D721Med (cell line): ENCODE measurements around the gene CNPY3.
"Not testable (repeated sequence)": the region's sequence is repeated elsewhere in the genome, so short reads cannot be mapped to it uniquely, and the experiment has no call there.

Experiments
- DNase-seq: peaks from one replicate; pipeline ENCODE4 v3.0.0; 2011; ENCODE audit warnings: low spot score; ENCODE audit not compliant: insufficient read length
- FAIRE-seq: peaks from 2 replicates; lab custom pipeline; 2011; peaks lifted over from hg19 to GRCh38; lab: Jason Lieb, UNC
- CTCF ChIP-seq: IDR thresholded peaks from 2 replicates; pipeline ENCODE4 v1.5.1; 2012; ENCODE audit warnings: mild to moderate bottlenecking, control low read depth; ENCODE audit not compliant: insufficient read depth; ENCODE audit errors: missing control alignments

CNPY3 gene

GRCh38 chr6:42936398-42936797, 7.1 kb downstream of the CNPY3 start:
- DNase-seq (no peak), FAIRE-seq (no peak)
- TF ChIP-seq CTCF, result no peak

GRCh38 chr6:42937548-42938427, 8.5 kb downstream of the CNPY3 start:
- no peak for FAIRE-seq
- no peak for DNase-seq
- TF ChIP-seq CTCF, result no peak

GRCh38 chr6:42938428-42938796, 9.1 kb downstream of the CNPY3 start:
- FAIRE-seq (no peak), DNase-seq (no peak)
- TF ChIP-seq CTCF, result no peak

- TF ChIP-seq CTCF, result no peak
- DNase-seq, result no peak
- no peak for FAIRE-seq
These were observed 9.9 kb downstream of the CNPY3 start for GRCh38 chr6:42938987-42939809.

GRCh38 chr6:42939810-42940167, 10.5 kb downstream of the CNPY3 start:
- no peak for TF ChIP-seq CTCF
- DNase-seq (no peak), FAIRE-seq (no peak)

- DNase-seq (no peak), FAIRE-seq (no peak)
- no peak for TF ChIP-seq CTCF
These were observed 11.3 kb downstream of the CNPY3 start for GRCh38 chr6:42940493-42941045.

- DNase-seq, FAIRE-seq: not testable (repeated sequence)
These were observed 12.1 kb downstream of the CNPY3 start for GRCh38 chr6:42941356-42941755.
